Lung (tissue), 12 donors: Measurements from ENCODE around the gene BRD4. TPM values are rescaled to one million over a fixed set of nuclear protein-coding genes. Genes with fewer than 3 reads are reported as not detected.

Experiments used
- ATAC-seq: fragments of 200-7000 bp; cut with Tn5 transposase; one replicate; pipeline ENCODE4 v1.9.1; 2020; ENCODE audit warnings: moderate number of reproducible peaks; ENCODE audit not compliant: insufficient read depth, low FRiP score
- DNase-seq, 3 donors: peaks; one replicate each; pipeline ENCODE4 v3.0.0-alpha.2; 2013 to 2017
- H3K27ac ChIP-seq, 2 donors: one replicate each; pipeline ENCODE4 v1.5.1; 2013; ENCODE audit warnings: mild to moderate bottlenecking in 2 of 2, moderate library complexity in 2 of 2, control low read depth in 1 of 2, inconsistent platforms in 1 of 2, low read depth in 1 of 2, low read length in 1 of 2
- H3K27me3 ChIP-seq, 3 donors: one replicate each; pipeline ENCODE4 v1.5.1; 2013; ENCODE audit warnings: low read length in 2 of 3; ENCODE audit not compliant: control insufficient read depth in 3 of 3, insufficient read depth in 3 of 3
- H3K36me3 ChIP-seq, 4 donors: one replicate each; pipeline ENCODE4 v1.5.1; 2013; ENCODE audit warnings: low read length in 4 of 4, mild to moderate bottlenecking in 1 of 4, moderate library complexity in 1 of 4; ENCODE audit not compliant: control insufficient read depth in 4 of 4, insufficient read depth in 4 of 4
- H3K4me1 ChIP-seq, 5 donors: one replicate each; pipeline ENCODE4 v1.5.1; 2013; ENCODE audit warnings: low read length in 5 of 5, mild to moderate bottlenecking in 2 of 5, moderate library complexity in 1 of 5; ENCODE audit not compliant: control insufficient read depth in 5 of 5, insufficient read depth in 5 of 5
- H3K4me3 ChIP-seq: one replicate; pipeline ENCODE4 v1.5.1; 2013; ENCODE audit warnings: mild to moderate bottlenecking, control low read depth, moderate library complexity
- H3K9ac ChIP-seq, 2 donors: one replicate each; pipeline ENCODE4 v1.5.1; 2013; ENCODE audit warnings: low read length in 2 of 2, control low read depth in 1 of 2; ENCODE audit not compliant: insufficient read depth in 1 of 2
- H3K9me3 ChIP-seq, 4 donors: one replicate each; pipeline ENCODE4 v1.5.1; 2013; ENCODE audit warnings: low read length in 3 of 4, mild to moderate bottlenecking in 1 of 4, moderate library complexity in 1 of 4; ENCODE audit not compliant: control insufficient read depth in 4 of 4, insufficient read depth in 3 of 4
- WGBS, 2 donors: extraction: QIAGEN DNeasy Blood & Tissue Kit; methylation state at CpG; one replicate each; pipeline ENCODE4 v1.1.7; 2013; 5-methylcytosine and 5-hydroxymethylcytosine counted together
- polyA plus RNA-seq, 2 donors: library from polyadenylated mRNA; stranded (reverse); fragments of 200-250 nt; gene quantifications; one replicate each; pipeline ENCODE4 v1.2.1, GENCODE V29; 2013
- total RNA-seq, 2 donors: library from RNA; depleted of rRNA in 1 of 2; stranded (reverse); fragments of >200 nt in 1 of 2; gene quantifications; one replicate each; pipeline ENCODE4 v1.2.1, GENCODE V29; 2014 to 2021
- TF ChIP-seq, protein P1 (sequence below): IDR thresholded peaks from 2 replicates; pipeline ENCODE4 v1.5.1; 2012; ENCODE audit warnings: mild to moderate bottlenecking; ENCODE audit errors: control extremely low read depth, extremely low read depth
- donor health status: control.
- donor health status: control.
- donor health status: Bipolar disorder and iron deficiency.
- donor health status: healthy.
- donor health status: DM: yes; HTN: yes; CAD: no.

Gene BRD4
- total and polyA plus RNA-seq, 4 donors: 23.2 to 89.0 (median 37.7) TPM

DNA sequence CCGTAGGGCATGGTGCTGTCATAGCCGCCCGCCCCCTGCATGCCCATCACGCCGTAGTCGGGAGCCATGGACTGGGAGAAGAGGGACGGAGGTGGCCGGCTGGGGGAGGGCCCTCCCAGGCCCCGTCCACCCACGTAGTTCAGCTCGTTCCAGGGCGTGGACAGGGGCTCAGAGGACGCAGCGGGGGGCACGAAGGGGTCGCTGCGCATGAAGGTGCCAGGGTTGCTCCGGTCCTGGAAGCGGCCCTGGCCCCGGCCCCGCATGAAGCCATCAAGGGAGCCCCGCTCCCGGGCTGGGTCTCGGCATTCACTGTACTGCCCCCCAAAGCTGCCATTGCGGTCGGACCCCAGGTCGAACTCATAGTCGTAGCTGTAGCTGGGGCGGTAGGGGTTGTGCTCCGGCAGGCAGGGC is 40.6 kb upstream of the BRD4 start:
- Histone ChIP-seq H3K9me3 (no peaks in the 10 kb centered on the region), H3K36me3 (peaks cover 11 to 60% (median 35%) of the 10 kb centered on the region in 4 donors), H3K9ac (no peak overlapping the region), H3K27me3 (no peaks in the 10 kb centered on the region), H3K4me1 (peaks cover 0 to 18% (median 9%) of the 10 kb centered on the region in 5 donors), H3K27ac (no peak overlapping the region), H3K4me3 (no peak overlapping the region)
- 96 to 98% methylated on average over 30 of the region's 30 CpGs for WGBS, 2 donors
- ATAC-seq: no peak
- DNase-seq: no peak
- TF ChIP-seq, protein P1, sequence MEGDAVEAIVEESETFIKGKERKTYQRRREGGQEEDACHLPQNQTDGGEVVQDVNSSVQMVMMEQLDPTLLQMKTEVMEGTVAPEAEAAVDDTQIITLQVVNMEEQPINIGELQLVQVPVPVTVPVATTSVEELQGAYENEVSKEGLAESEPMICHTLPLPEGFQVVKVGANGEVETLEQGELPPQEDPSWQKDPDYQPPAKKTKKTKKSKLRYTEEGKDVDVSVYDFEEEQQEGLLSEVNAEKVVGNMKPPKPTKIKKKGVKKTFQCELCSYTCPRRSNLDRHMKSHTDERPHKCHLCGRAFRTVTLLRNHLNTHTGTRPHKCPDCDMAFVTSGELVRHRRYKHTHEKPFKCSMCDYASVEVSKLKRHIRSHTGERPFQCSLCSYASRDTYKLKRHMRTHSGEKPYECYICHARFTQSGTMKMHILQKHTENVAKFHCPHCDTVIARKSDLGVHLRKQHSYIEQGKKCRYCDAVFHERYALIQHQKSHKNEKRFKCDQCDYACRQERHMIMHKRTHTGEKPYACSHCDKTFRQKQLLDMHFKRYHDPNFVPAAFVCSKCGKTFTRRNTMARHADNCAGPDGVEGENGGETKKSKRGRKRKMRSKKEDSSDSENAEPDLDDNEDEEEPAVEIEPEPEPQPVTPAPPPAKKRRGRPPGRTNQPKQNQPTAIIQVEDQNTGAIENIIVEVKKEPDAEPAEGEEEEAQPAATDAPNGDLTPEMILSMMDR: no peak

GRCh38 chr19:15372470-15372869 is 40.1 kb upstream of the BRD4 start:
- Histone ChIP-seq H3K9me3 (no peaks in the 10 kb centered on the region), H3K9ac (no peak overlapping the region), H3K4me3 (no peak overlapping the region), H3K36me3 (peaks cover 11 to 65% (median 39%) of the 10 kb centered on the region in 4 donors), H3K27me3 (no peaks in the 10 kb centered on the region), H3K4me1 (peaks cover 0 to 15% (median 9%) of the 10 kb centered on the region in 5 donors), H3K27ac (no peak overlapping the region)
- WGBS, 2 donors: 93 to 94% methylated on average over 14 of the region's 14 CpGs
- DNase-seq: no peak
- TF ChIP-seq, protein P1: no peak
- ATAC-seq: no peak

DNA sequence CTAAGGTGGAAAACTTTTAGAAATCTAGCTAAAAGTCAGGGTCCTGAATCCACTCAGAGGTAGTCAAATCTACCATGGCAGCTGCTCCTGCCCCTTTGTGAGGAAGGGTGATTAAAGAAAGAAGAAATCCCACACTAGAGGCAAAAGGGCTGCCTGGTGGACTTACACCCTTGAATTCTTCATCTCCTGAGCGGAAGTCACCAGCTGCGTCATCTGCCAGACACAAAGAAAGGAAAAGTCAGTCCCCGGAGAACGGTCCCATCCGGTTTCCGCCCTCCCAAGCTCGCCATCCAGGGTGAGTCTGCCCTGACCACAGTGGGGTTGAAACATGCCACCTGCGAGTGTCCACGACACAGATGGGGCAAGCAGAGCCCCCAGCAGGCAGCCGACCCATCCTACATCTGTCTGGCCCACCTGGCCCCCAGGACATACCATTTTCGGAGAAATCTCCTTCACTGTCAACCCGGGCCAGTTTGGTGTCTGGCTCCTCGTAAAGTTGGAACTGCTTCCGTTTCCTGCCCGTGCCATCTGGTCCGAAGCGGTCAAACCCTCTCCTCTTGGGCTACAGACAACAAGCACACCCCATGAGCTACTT is 39.5 kb upstream of the BRD4 start:
- H3K27me3 ChIP-seq: no peaks in the 10 kb centered on the region
- no peak overlapping the region for H3K27ac ChIP-seq
- DNase-seq (no peak), ATAC-seq (no peak)
- H3K4me3 ChIP-seq: no peak overlapping the region
- no peaks in the 10 kb centered on the region for H3K9me3 ChIP-seq
- WGBS, 2 donors: 92 to 95% methylated on average over 17 of the region's 17 CpGs
- H3K9ac ChIP-seq: no peak overlapping the region
- TF ChIP-seq, protein P1: no peak
- peaks cover 11 to 67% (median 41%) of the 10 kb centered on the region in 4 donors for H3K36me3 ChIP-seq
- H3K4me1 ChIP-seq: peaks cover 0 to 15% (median 3%) of the 10 kb centered on the region in 5 donors

- Histone ChIP-seq H3K4me3 (no peak overlapping the region), H3K9me3 (no peaks in the 10 kb centered on the region), H3K27ac (no peak overlapping the region), H3K27me3 (no peaks in the 10 kb centered on the region), H3K4me1 (peaks cover 0 to 15% (median 0%) of the 10 kb centered on the region in 5 donors), H3K36me3 (peaks cover 11 to 70% (median 41%) of the 10 kb centered on the region in 4 donors), H3K9ac (no peak overlapping the region)
- DNase-seq (no peak), ATAC-seq (no peak)
- 96% methylated on average over 7 of the region's 7 CpGs for WGBS, 2 donors
- TF ChIP-seq, protein P1: no peak
Measured at GRCh38 chr19:15371119-15371518, 38.8 kb upstream of the BRD4 start.
